Fibroblast of lung (primary cell): ENCODE measurements around the gene SH3BP4. TPM values are rescaled to one million over a fixed set of nuclear protein-coding genes. Genes with fewer than 3 reads are reported as not detected.

ENCODE experiments used
- DNase-seq, 2 donors: peaks; one replicate each; pipeline versions ENCODE4 v3.0.0 to v3.0.0-alpha.2; 2010; ENCODE audit warnings: low read depth in 2 of 2
- H2AFZ ChIP-seq: 2 replicates; pipeline ENCODE4 v1.5.1; 2012; ENCODE audit warnings: low read length, control low read depth, inconsistent platforms
- H3K27ac ChIP-seq: 2 replicates; pipeline ENCODE4 v1.5.1; 2011; ENCODE audit warnings: low read length, control low read depth; ENCODE audit not compliant: insufficient read depth
- H3K27me3 ChIP-seq: 2 replicates; pipeline ENCODE4 v1.5.1; 2011; ENCODE audit warnings: mild to moderate bottlenecking, low read length; ENCODE audit not compliant: control insufficient read depth, insufficient read depth
- H3K36me3 ChIP-seq: 2 replicates; pipeline ENCODE4 v1.5.1; 2011; ENCODE audit warnings: low read length; ENCODE audit not compliant: control insufficient read depth, insufficient read depth
- H3K4me1 ChIP-seq: 2 replicates; pipeline ENCODE4 v1.5.1; 2011; ENCODE audit warnings: low read length; ENCODE audit not compliant: control insufficient read depth, insufficient read depth; ENCODE audit errors: extremely low read depth
- H3K4me2 ChIP-seq: 2 replicates; pipeline ENCODE4 v1.5.1; 2011; ENCODE audit warnings: low read length, control low read depth; ENCODE audit not compliant: insufficient read depth; ENCODE audit errors: extremely low read depth
- H3K4me3 ChIP-seq, 4 experiments: fragments of 200-600 bp in 1 of 4; sonication (generic) in 1 of 4; replicated peaks in 1 of 4; 2 replicates each; pipeline ENCODE4 v1.5.1; 2011 to 2016; ENCODE audit warnings: low read length in 4 of 4, low read depth in 3 of 4, mild to moderate bottlenecking in 3 of 4, control low read depth in 2 of 4, inconsistent platforms in 1 of 4, mixed read lengths in 1 of 4; ENCODE audit not compliant: insufficient read depth in 1 of 4; ENCODE audit errors: control extremely low read depth in 1 of 4
- H3K79me2 ChIP-seq: 2 replicates; pipeline ENCODE4 v1.5.1; 2012; ENCODE audit warnings: mild to moderate bottlenecking, low read length, inconsistent platforms; ENCODE audit not compliant: control insufficient read depth, insufficient read depth
- H3K9ac ChIP-seq: 2 replicates; pipeline ENCODE4 v1.5.1; 2011; ENCODE audit warnings: mild to moderate bottlenecking, low read length, control low read depth; ENCODE audit not compliant: insufficient read depth
- H3K9me3 ChIP-seq: 2 replicates; pipeline ENCODE4 v1.5.1; 2012; ENCODE audit warnings: low read depth, low read length; ENCODE audit not compliant: control insufficient read depth, insufficient read depth
- H4K20me1 ChIP-seq: 2 replicates; pipeline ENCODE4 v1.5.1; 2011; ENCODE audit warnings: low read length; ENCODE audit not compliant: control insufficient read depth, insufficient read depth; ENCODE audit errors: extremely low read depth
- CTCF ChIP-seq, 2 donors: IDR thresholded peaks in 1 of 2; conservative IDR thresholded peaks in 1 of 2; 1 replicate in 1 of 2; 2 replicates in 1 of 2; pipeline ENCODE4 v1.5.1; 2011 to 2012; ENCODE audit warnings: low read length in 2 of 2, control low read depth in 1 of 2, inconsistent platforms in 1 of 2, low read depth in 1 of 2, mild to moderate bottlenecking in 1 of 2
- EZH2 ChIP-seq: IDR thresholded peaks from 2 replicates; pipeline ENCODE4 v1.5.1; 2012; ENCODE audit warnings: low read length, control low read depth, mild to moderate bottlenecking; ENCODE audit errors: missing control alignments
- polyA plus RNA-seq, 2 donors: library from polyadenylated mRNA; depleted of rRNA in 1 of 2; stranded (reverse) in 1 of 2; unstranded in 1 of 2; fragments of >200 nt; gene quantifications; 2 replicates each; pipeline ENCODE4 v1.2.1, GENCODE V29; 2011 to 2012; ENCODE audit warnings: missing spikeins in 1 of 2
- total RNA-seq: library from RNA; depleted of rRNA; stranded (reverse); fragments of >200 nt; gene quantifications from 2 replicates; pipeline ENCODE4 v1.2.1, GENCODE V29; 2014

Gene SH3BP4
- total and polyA plus RNA-seq, 2 donors (not counting 1 experiment from before 2014, with no cell fraction given), result 74.8 to 86.6 TPM

DNA sequence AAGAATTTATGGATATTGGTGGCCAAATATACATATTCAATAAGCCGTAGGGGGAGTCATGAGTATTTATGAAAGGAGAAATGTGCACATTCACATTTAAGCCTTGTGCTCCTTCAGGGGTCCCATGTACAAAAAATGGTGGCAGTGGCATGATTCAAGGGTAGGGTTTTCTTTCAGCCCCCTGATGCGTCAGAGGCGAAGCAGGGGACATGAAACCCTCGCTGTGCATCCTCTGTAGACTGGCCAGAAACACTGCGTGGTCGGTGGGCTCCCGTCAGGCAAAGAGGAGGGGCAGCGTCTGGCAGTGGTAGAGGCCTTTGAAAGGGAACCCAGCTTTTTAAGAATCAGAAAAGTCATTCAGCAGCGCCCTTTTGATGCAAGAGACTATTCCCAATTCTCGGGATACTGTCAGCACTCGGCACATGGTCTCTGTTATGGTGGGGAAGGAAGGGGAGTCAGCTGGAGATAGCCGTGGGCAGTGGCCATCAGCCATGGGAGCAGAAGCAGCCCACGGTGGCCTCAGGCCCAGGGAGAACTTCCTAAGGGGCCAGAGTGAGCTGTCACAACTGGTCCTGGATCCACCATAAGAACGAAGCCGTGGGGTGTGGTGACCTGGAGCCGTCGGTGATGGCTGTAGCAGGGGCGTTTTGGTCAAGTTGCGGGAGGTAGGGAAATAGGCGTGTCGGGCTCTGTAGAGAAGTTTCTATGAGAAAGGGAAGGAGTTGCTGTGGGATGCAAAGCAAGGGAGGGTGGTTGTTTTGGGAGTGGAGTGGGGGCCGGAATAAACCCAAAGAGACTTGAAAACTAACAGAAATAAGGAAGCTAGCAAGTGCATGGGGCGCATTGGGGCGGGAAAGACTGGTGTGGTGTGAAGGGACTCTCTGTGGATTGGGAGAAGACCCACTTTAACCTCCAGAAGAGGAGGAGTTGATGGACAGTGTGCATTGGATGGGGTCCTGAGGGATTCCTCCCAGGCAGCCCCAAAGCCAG lies 95.6 kb downstream of the SH3BP4 start:
- H3K4me3 ChIP-seq, result no peak overlapping the region
- no peak overlapping the region for H2AFZ ChIP-seq
- no peak overlapping the region for H3K4me2 ChIP-seq
- no peaks in the 10 kb centered on the region for H3K27me3 ChIP-seq
- H4K20me1 ChIP-seq, result no peaks in the 10 kb centered on the region
- no peak overlapping the region for H3K9ac ChIP-seq
- no peak overlapping the region for H3K27ac ChIP-seq
- no peaks in the 10 kb centered on the region for H3K9me3 ChIP-seq
- peaks cover 90% of the 10 kb centered on the region for H3K79me2 ChIP-seq
- H3K36me3 ChIP-seq, result peaks cover 48% of the 10 kb centered on the region
- no peak for TF ChIP-seq CTCF (conservative IDR thresholded peaks at IDR 0.05 in 1 of 2, IDR thresholded peaks at IDR 0.05 in 1 of 2; ENCODE audit: low read depth in 1 of 2, low read length in 2 of 2)
- TF ChIP-seq EZH2, result no peak
- peaks cover 11% of the 10 kb centered on the region for H3K4me1 ChIP-seq
- DNase-seq, result no peak

DNA sequence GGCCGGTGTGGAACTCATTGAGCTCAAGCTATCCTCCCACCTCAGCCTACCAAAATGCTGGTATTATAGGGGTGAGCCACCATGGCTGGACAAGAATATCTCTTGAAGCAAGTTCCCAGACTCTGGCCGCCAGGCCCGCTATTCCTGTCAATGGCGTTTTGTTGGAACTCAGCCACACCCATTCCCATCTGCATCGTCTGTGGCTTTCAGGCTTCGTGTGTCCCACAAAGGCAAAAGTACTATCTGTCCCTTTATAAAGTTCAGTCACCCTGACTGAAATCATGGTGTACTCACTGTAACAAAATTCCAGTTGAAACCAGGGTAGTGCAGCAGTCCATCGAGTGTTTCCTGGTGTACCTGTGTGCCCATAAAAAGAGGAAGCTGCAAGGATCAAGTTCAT lies 96.7 kb downstream of the SH3BP4 start:
- Histone ChIP-seq H3K4me2 (no peak overlapping the region), H3K9ac (no peak overlapping the region), H3K9me3 (no peaks in the 10 kb centered on the region), H3K27me3 (no peaks in the 10 kb centered on the region), H3K4me3 (no peak overlapping the region), H4K20me1 (no peaks in the 10 kb centered on the region), H3K79me2 (peaks cover 88% of the 10 kb centered on the region), H2AFZ (no peak overlapping the region), H3K27ac (no peak overlapping the region), H3K4me1 (peaks cover 11% of the 10 kb centered on the region), H3K36me3 (peaks cover 50% of the 10 kb centered on the region)
- DNase-seq, result peak in 1 of 2 donors; percentile 22
- no peak for TF ChIP-seq CTCF (conservative IDR thresholded peaks at IDR 0.05 in 1 of 2, IDR thresholded peaks at IDR 0.05 in 1 of 2; ENCODE audit: low read depth in 1 of 2, low read length in 2 of 2)
- TF ChIP-seq EZH2, result no peak

GRCh38 chr2:235049069-235049468 lies 97.3 kb downstream of the SH3BP4 start:
- H4K20me1 ChIP-seq, result no peaks in the 10 kb centered on the region
- peaks cover 83% of the 10 kb centered on the region for H3K79me2 ChIP-seq
- H3K4me1 ChIP-seq, result peaks cover 11% of the 10 kb centered on the region
- H3K4me3 ChIP-seq, result no peak overlapping the region
- TF ChIP-seq EZH2 (no peak), CTCF (conservative IDR thresholded peaks at IDR 0.05 in 1 of 2, IDR thresholded peaks at IDR 0.05 in 1 of 2; ENCODE audit: low read depth in 1 of 2, low read length in 2 of 2) (no peak)
- no peak overlapping the region for H3K27ac ChIP-seq
- no peak overlapping the region for H3K4me2 ChIP-seq
- H2AFZ ChIP-seq, result no peak overlapping the region
- no peaks in the 10 kb centered on the region for H3K27me3 ChIP-seq
- no peak overlapping the region for H3K9ac ChIP-seq
- no peaks in the 10 kb centered on the region for H3K9me3 ChIP-seq
- peaks cover 48% of the 10 kb centered on the region for H3K36me3 ChIP-seq
- DNase-seq, result no peak
